B cell (primary cell): ENCODE data around the gene ITGB6. TPM values are rescaled to one million over a fixed set of nuclear protein-coding genes. Genes with fewer than 3 reads are reported as not detected.

Source experiments
- ATAC-seq: fragments of 200-7000 bp; cut with Tn5 transposase; one replicate; pipeline ENCODE4 v1.10.0; 2021; ENCODE audit warnings: low read depth, mild to moderate bottlenecking, moderate number of reproducible peaks, moderate library complexity
- CTCF ChIA-PET: fragments of 350-600 bp; sonication (Branson Sonifier 250); formaldehyde crosslinking; loops from one replicate; lab custom pipeline; 2021; ENCODE audit warnings: antibody characterized with exemption, inconsistent platforms; lab: Charles Lee
- POLR2A ChIA-PET: fragments of 350-600 bp; sonication (Branson Sonifier 250); formaldehyde crosslinking; loops from one replicate; lab custom pipeline; 2021; ENCODE audit warnings: antibody characterized with exemption; lab: Charles Lee
- DNase-seq: peaks from one replicate; pipeline ENCODE4 v3.0.0; 2013
- H2AFZ ChIP-seq: 2 replicates; pipeline ENCODE4 v1.6.1; 2012; ENCODE audit warnings: mild to moderate bottlenecking, low read depth, low read length; ENCODE audit not compliant: insufficient read depth, poor library complexity, severe bottlenecking
- H3K27ac ChIP-seq, 2 donors: 1 replicate in 1 of 2; 2 replicates in 1 of 2; pipeline ENCODE4 v1.5.1; 2012 to 2013; ENCODE audit warnings: low read length in 2 of 2, mild to moderate bottlenecking in 2 of 2, moderate library complexity in 1 of 2
- H3K27me3 ChIP-seq, 4 experiments: fragments of 200-600 bp in 1 of 4; sonication (generic) in 1 of 4; replicated peaks in 1 of 4; 1 replicate in 2 of 4; 2 replicates in 2 of 4; pipeline versions ENCODE4 v1.6.1 to v1.7.0; 2013 to 2016; ENCODE audit warnings: low read length in 3 of 4, mild to moderate bottlenecking in 2 of 4, mixed read lengths in 1 of 4, moderate library complexity in 1 of 4; ENCODE audit not compliant: insufficient read depth in 4 of 4, control insufficient read depth in 3 of 4; ENCODE audit errors: control extremely low read depth in 1 of 4
- H3K36me3 ChIP-seq, 2 experiments: replicated peaks in 1 of 2; 1 replicate in 1 of 2; 2 replicates in 1 of 2; pipeline versions ENCODE4 v1.6.1 to v1.7.1; 2013; ENCODE audit warnings: low read length in 1 of 2; ENCODE audit not compliant: insufficient read depth in 2 of 2, control insufficient read depth in 1 of 2; ENCODE audit errors: control extremely low read depth in 1 of 2, extremely low read depth in 1 of 2
- H3K4me1 ChIP-seq, 2 donors: fragments of 200-600 bp in 1 of 2; sonication (generic) in 1 of 2; 1 replicate in 1 of 2; 2 replicates in 1 of 2; pipeline versions ENCODE4 v1.5.1 to v1.6.1; 2013 to 2017; ENCODE audit warnings: low read length in 2 of 2; ENCODE audit not compliant: control insufficient read depth in 2 of 2, insufficient read depth in 2 of 2
- H3K4me2 ChIP-seq: replicated peaks from 2 replicates; pipeline ENCODE3; 2012; ENCODE audit warnings: mild to moderate bottlenecking, low read depth, low read length; ENCODE audit not compliant: poor library complexity, severe bottlenecking
- H3K4me3 ChIP-seq, 5 experiments: fragments of 200-600 bp in 1 of 5; sonication (generic) in 1 of 5; 1 replicate in 3 of 5; 2 replicates in 2 of 5; pipeline versions ENCODE4 v1.5.1 to v1.7.0; 2011 to 2016; ENCODE audit warnings: low read length in 4 of 5, mild to moderate bottlenecking in 4 of 5, low read depth in 2 of 5, control low read depth in 1 of 5, moderate library complexity in 1 of 5; ENCODE audit not compliant: insufficient read depth in 1 of 5; ENCODE audit errors: control extremely low read depth in 1 of 5, extremely low read depth in 1 of 5
- H3K79me2 ChIP-seq: fragments of 200-600 bp; sonication (generic); one replicate; pipeline ENCODE4 v1.6.0; 2016; ENCODE audit warnings: low read length; ENCODE audit not compliant: control insufficient read depth, insufficient read depth
- H3K9ac ChIP-seq: fragments of 200-600 bp; sonication (generic); 2 replicates; pipeline ENCODE4 v1.6.1; 2017; ENCODE audit warnings: mild to moderate bottlenecking, low read length, moderate library complexity
- H3K9me3 ChIP-seq, 3 donors: one replicate each; pipeline versions ENCODE4 v1.6.1 to v1.7.1; 2013; ENCODE audit warnings: low read length in 2 of 3; ENCODE audit not compliant: control insufficient read depth in 2 of 3, insufficient read depth in 1 of 3; ENCODE audit errors: control extremely low read depth in 1 of 3
- H4K20me1 ChIP-seq: 2 replicates; pipeline ENCODE4 v1.6.0; 2012; ENCODE audit warnings: mild to moderate bottlenecking, low read length; ENCODE audit not compliant: insufficient read depth, control insufficient read depth, poor library complexity, severe bottlenecking
- H3K27ac Mint-ChIP-seq: one replicate; pipeline ENCODE4 v1.8.0; 2021; ENCODE audit warnings: mixed read lengths
- H3K27me3 Mint-ChIP-seq: one replicate; pipeline ENCODE4 v1.8.0; 2021; ENCODE audit warnings: mixed read lengths
- H3K4me1 Mint-ChIP-seq: one replicate; pipeline ENCODE4 v1.8.0; 2021; ENCODE audit warnings: mixed read lengths
- H3K4me3 Mint-ChIP-seq: one replicate; pipeline ENCODE4 v1.8.0; 2021; ENCODE audit warnings: mixed read lengths
- H3K9me3 Mint-ChIP-seq: one replicate; pipeline ENCODE4 v1.8.0; 2022; ENCODE audit warnings: mixed read lengths; ENCODE audit not compliant: insufficient read depth
- EZH2 ChIP-seq: IDR thresholded peaks from 2 replicates; pipeline ENCODE4 v1.6.1; 2012; ENCODE audit warnings: borderline replicate concordance, low read depth, mild to moderate bottlenecking, moderate library complexity, low read length; ENCODE audit not compliant: insufficient read depth, poor library complexity, severe bottlenecking
- WGBS: methylation state at CpG from one replicate; pipeline ENCODE4 v1.1.5; 2013; ENCODE audit warnings: missing lambda C conversion rate; ENCODE audit not compliant: insufficient coverage; 5-methylcytosine and 5-hydroxymethylcytosine counted together
- intact Hi-C: fragments of 100-400 bp; cut with micrococcal nuclease; formaldehyde crosslinking; loops from one replicate; pipeline ENCODE4 v1.10.0; 2022
- polyA plus RNA-seq: library from polyadenylated mRNA; depleted of rRNA; stranded (reverse); fragments of >200 nt; gene quantifications from 2 replicates; pipeline ENCODE4 v1.2.3, GENCODE V29; 2012
- total RNA-seq, 2 donors: library from RNA; stranded (reverse); fragments of 120-200 nt in 1 of 2; gene quantifications; 1 replicate in 1 of 2; 2 replicates in 1 of 2; pipeline versions ENCODE4 v1.2.3 to v1.2.4, GENCODE V29; 2013 to 2022
- TF ChIP-seq, protein P1 (sequence below): fragments of 200-600 bp; IDR thresholded peaks from one replicate; pipeline ENCODE4 v1.8.0; 2022; ENCODE audit warnings: antibody characterized with exemption, mild to moderate bottlenecking

Gene ITGB6
- total and polyA plus RNA-seq, 2 donors (not counting 1 experiment from before 2014, with no cell fraction given) = not detected

DNA sequence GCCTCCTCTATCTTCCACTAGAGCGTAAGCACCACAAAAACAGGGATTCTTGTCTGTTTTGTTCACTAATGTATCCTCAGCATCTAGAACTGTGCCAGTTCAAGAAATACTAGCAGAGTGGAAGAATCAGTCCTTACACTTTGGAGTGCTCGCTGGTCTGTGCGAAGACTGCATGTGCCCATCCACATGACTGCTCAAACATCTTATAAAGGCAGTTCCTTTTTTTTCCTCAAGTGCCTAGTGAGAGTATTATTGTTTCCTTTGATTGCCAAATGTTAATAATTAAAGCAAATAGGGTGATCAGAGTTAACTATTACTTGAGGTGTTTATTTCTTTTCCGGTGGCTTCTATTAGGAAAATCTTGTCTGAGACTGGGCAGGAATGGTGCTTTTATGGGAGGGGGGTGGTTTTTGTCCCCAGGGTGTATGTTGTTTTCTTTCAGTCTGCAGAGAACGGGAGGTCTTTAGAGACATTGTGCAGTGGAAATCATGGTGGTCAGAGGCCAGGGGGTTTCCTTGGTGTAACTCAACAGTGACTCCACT lies 45.6 kb upstream of the ITGB6 start:
- DNase-seq (no peak), ATAC-seq (no peak)
- Mint-ChIP-seq H3K4me3 (no peak overlapping the region), H3K27ac (no peak overlapping the region), H3K9me3 (no peaks in the 10 kb centered on the region), H3K27me3 (no peaks in the 10 kb centered on the region), H3K4me1 (no peaks in the 10 kb centered on the region)
- Histone ChIP-seq H3K9me3 (no peaks in the 10 kb centered on the region), H3K4me3 (no peak overlapping the region), H3K4me2 (no peak overlapping the region), H2AFZ (no peak overlapping the region), H3K27me3 (no peaks in the 10 kb centered on the region), H3K9ac (no peak overlapping the region), H3K4me1 (no peaks in the 10 kb centered on the region), H3K36me3 (no peaks in the 10 kb centered on the region), H4K20me1 (no peaks in the 10 kb centered on the region), H3K27ac (no peak overlapping the region), H3K79me2 (no peaks in the 10 kb centered on the region)
- POLR2A ChIA-PET = no interaction called here
- intact Hi-C loops = no loop called here
- whole genome bisulfite sequencing = 75% methylated on average over 2 of the region's 5 CpGs
- CTCF ChIA-PET = no interaction called here
- TF ChIP-seq, protein P1, sequence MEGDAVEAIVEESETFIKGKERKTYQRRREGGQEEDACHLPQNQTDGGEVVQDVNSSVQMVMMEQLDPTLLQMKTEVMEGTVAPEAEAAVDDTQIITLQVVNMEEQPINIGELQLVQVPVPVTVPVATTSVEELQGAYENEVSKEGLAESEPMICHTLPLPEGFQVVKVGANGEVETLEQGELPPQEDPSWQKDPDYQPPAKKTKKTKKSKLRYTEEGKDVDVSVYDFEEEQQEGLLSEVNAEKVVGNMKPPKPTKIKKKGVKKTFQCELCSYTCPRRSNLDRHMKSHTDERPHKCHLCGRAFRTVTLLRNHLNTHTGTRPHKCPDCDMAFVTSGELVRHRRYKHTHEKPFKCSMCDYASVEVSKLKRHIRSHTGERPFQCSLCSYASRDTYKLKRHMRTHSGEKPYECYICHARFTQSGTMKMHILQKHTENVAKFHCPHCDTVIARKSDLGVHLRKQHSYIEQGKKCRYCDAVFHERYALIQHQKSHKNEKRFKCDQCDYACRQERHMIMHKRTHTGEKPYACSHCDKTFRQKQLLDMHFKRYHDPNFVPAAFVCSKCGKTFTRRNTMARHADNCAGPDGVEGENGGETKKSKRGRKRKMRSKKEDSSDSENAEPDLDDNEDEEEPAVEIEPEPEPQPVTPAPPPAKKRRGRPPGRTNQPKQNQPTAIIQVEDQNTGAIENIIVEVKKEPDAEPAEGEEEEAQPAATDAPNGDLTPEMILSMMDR = no peak
- TF ChIP-seq EZH2 = no peak

DNA sequence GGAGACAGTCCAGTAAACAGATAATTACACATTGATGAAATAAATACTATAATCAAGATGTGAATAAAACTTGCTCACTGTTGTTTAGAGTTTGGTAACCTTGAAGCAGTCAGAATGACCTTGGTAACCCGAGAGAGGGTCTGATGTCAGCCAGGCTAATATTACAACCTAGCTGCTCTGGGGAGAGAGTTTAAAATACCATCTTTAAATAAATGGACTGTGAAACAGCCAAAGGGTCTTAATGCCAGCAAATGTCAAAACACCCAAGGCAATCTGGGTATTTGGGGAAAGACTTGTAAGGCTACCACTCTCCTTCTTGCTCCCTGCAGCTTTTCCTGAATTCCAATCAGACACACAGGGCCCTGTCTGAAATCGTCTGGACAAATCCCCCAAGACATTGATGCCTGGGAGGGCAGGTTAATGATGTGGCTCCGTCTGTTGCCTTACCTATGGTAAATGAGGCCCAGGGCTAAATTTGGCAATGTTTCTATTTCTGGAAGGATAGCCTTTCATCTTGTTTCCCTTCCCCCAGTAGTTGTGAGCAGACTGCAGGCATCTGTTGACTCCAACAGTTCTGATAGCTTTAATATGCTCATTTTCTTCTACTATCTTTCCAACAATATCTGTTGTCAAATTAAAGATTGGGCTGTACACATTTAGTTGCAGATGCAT lies 43.0 kb upstream of the ITGB6 start:
- Histone ChIP-seq H3K27me3 (peaks cover 0 to 3% (median 0%) of the 10 kb centered on the region in 4 experiments), H3K79me2 (no peaks in the 10 kb centered on the region), H3K9me3 (no peaks in the 10 kb centered on the region), H3K9ac (no peak overlapping the region), H4K20me1 (no peaks in the 10 kb centered on the region), H3K27ac (no peak overlapping the region), H3K4me1 (no peaks in the 10 kb centered on the region), H3K36me3 (no peaks in the 10 kb centered on the region), H2AFZ (no peak overlapping the region), H3K4me2 (no peak overlapping the region), H3K4me3 (no peak overlapping the region)
- ATAC-seq (no peak), DNase-seq (no peak)
- POLR2A ChIA-PET = no interaction called here
- no CpG with 5 or more reads among the region's 3 CpGs for WGBS
- Mint-ChIP-seq H3K27me3 (peaks cover 2% of the 10 kb centered on the region), H3K4me3 (no peak overlapping the region), H3K27ac (no peak overlapping the region), H3K9me3 (no peaks in the 10 kb centered on the region), H3K4me1 (no peaks in the 10 kb centered on the region)
- CTCF ChIA-PET = interaction anchor here (0.9 kb wide), 1 partner anchor 9 kb away, joined by 5 read pairs; no protein-coding TSS in a partner anchor
- intact Hi-C loops = no loop called here
- TF ChIP-seq, protein P1 = no peak
- TF ChIP-seq EZH2 = no peak
